Muscle layer of duodenum (tissue), 2 donors: ENCODE data around the gene C10orf105.

Experiments
- H3K27ac ChIP-seq: one replicate; pipeline ENCODE4 v1.7.0; 2013; ENCODE audit warnings: mild to moderate bottlenecking, low read length
- H3K27me3 ChIP-seq: one replicate; pipeline ENCODE4 v1.7.0; 2013; ENCODE audit warnings: low read depth, mild to moderate bottlenecking, control low read depth, low read length
- H3K36me3 ChIP-seq, 2 donors: one replicate each; pipeline ENCODE4 v1.7.0; 2013; ENCODE audit warnings: low read length in 2 of 2, control low read depth in 1 of 2, mild to moderate bottlenecking in 1 of 2; ENCODE audit not compliant: insufficient read depth in 2 of 2, control insufficient read depth in 1 of 2
- H3K4me1 ChIP-seq, 2 donors: one replicate each; pipeline ENCODE4 v1.7.0; 2013; ENCODE audit warnings: low read length in 2 of 2, mild to moderate bottlenecking in 2 of 2, control low read depth in 1 of 2, moderate library complexity in 1 of 2; ENCODE audit not compliant: insufficient read depth in 2 of 2, control insufficient read depth in 1 of 2
- H3K4me3 ChIP-seq, 2 donors: one replicate each; pipeline ENCODE4 v1.7.0; 2013; ENCODE audit warnings: low read length in 2 of 2, low read depth in 1 of 2, mild to moderate bottlenecking in 1 of 2
- H3K9me3 ChIP-seq, 2 donors: one replicate each; pipeline ENCODE4 v1.7.0; 2013; ENCODE audit warnings: low read length in 2 of 2, control low read depth in 1 of 2, mild to moderate bottlenecking in 1 of 2; ENCODE audit not compliant: control insufficient read depth in 1 of 2
- donor health status: healthy.

Gene C10orf105, protein sequence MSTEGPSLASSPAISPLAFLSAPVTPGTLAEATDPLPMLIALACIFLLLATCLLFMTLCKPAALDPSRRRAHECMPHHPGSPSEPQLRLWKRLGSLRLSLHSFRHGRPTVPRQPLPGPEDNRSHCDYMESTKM

DNA sequence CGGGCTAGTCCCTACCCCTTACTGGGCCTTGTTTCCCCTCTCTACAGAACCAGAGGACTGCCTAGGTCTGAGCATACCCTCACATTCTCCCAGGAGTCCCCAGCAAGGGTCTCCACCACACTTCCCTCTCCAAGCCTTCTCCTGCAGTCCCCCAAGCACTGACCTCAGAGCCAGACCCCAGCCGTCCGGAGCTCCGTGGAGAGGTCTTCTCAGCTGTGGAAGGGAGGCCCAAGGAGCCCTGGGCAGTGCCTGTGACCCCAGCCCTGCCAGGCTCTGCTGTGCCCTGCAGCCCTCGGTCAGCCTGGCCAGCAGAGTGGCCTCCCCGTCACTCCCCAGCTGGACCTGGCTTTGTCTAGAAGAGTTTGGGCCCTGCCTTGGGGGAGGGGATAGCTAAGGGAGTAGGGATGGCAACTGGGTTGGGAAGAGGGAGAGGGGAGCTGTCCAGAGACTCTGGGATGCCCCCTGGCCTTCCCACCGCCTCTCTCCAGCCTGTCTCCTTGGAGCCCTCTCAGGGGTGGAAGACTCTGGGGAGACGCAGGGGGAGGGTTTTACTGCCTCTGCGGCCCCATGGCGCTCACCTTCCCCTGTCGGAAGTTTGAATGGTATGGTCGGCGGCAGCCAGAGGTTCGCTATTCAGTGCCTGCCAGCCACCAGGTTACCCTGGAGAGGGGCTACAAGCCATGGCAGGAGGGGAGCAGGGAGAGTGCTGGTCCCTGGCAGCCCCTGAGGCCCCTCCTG, at the start of gene C10orf105:
TSS of gene C10orf105 (minus strand) at position 315 of the 738 bp plus-strand sequence. CDS start 3,441 bp downstream, outside the sequence.
- Histone ChIP-seq H3K27me3 (no peaks in the 10 kb centered on the region), H3K4me3 (no peak within 1 kb of the TSS), H3K36me3 (no peaks in the 10 kb centered on the region), H3K9me3 (no peaks in the 10 kb centered on the region), H3K4me1 (peaks cover 3 to 43% of the 10 kb centered on the region in 2 donors), H3K27ac (no peak within 1 kb of the TSS)

DNA sequence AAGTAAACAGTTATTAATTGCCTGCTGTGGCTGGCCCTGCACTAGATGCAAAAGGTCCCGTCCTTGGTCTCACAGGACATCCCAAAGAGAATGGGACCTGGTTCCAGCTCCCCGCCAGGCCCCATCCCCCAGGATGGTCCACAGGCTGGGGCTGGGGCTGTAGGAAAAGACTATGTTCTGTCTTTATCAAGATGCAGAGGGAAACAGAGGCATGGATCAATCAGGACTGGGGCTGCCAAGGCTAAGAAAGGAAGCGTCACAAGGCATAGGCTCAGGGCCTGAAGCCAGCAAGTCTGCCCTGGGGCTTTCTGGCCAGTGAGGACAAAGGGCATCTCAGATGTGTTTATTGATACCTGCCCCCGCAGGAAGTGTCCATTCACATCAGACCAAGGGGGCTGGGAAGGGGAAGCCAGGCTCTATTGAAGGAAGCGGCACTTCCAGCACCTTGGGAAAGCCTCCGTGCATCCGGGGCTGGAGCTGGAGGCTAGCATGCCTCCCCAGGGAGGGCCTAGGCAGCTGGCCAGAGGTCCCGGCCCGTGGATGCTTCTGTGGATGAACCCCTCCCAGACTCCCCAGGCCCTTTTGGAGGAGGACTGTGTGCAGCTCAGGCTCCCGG, 48.0 kb upstream of the C10orf105 start:
- peaks cover 0 to 3% of the 10 kb centered on the region in 2 donors for H3K36me3 ChIP-seq
- peak overlapping the region; percentile 95 for H3K27ac ChIP-seq
- no peaks in the 10 kb centered on the region for H3K9me3 ChIP-seq
- peaks cover 39 to 70% of the 10 kb centered on the region in 2 donors for H3K4me1 ChIP-seq
- H3K4me3 ChIP-seq: peak overlapping the region; percentile 1 to 19
- no peaks in the 10 kb centered on the region for H3K27me3 ChIP-seq

DNA sequence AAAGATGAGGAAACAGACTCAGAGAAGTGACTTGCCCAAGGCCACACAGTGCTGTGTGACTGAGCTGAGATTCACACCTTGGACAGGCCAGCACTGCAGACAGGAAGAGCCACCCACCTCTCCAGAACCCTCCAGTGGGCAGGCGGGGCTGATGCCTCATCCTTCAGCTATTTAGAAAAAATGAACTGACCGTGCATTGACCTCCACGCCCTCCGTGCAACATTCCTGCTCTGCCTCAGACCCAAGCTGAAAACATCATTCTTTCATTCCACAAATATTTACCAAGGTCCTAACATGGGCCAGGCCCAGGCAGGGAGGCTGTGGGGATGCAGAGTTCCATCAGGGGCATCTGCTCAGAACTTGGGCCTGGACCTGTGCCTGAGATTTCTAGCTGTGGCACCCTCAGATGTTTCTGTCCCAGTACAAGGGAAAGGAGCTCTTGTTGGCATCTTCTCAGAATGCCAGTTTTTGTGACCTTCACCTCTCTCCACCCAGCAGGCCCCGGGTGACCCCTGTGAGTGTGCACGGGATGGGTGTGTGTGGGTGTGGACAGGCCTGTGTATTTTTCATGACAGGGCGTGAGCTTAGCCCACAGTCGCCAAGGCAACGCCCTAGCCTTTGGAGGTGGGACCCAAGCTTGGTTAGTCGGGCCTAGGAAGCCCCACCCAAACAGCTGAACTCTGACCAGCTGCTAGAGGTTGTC, 47.3 kb upstream of the C10orf105 start:
- Histone ChIP-seq H3K36me3 (peaks cover 3 to 4% of the 10 kb centered on the region in 2 donors), H3K4me3 (peak overlapping the region; percentile 1 to 19), H3K27ac (peak overlapping the region; percentile 95), H3K27me3 (no peaks in the 10 kb centered on the region), H3K9me3 (no peaks in the 10 kb centered on the region), H3K4me1 (peaks cover 39 to 73% of the 10 kb centered on the region in 2 donors)

DNA sequence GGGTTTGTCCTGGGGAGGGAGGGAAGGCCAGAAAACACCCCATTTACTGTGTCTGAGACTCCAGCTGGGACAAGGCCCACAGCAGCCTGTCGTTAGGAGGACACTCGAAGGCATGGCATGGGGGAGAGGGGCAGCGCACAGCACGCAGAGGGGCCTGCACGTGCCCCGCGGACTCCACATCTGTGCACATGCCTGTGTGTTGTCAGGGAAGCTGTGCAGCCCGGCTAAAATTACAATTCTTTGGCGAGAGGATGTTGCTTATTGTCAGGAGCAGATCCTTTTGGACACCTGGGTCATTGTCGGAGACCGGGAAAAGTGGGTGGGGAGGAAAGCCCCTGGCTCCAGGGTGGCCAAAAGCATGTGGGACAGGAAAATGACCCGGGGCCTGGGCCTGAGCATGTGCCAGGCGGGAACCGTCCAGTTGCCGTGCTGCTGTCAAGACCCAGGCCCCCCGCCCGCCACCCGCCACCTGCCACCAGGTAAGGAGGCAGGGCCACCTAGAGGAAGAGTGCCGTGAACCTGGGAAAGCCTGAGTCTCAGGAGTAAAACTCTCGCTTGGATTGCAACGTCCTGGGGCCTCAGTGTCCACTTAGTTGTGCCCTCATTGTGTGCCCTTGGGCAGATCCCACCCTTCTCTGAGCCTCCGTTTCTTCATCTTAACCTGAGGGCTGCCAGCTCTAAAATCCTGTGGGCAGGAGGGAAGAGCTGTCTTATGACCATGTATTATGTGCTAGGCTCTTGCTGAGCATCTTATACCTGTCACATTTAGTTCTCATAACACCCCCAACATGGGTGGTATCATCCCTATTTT, 46.5 kb upstream of the C10orf105 start:
- Histone ChIP-seq H3K27me3 (no peaks in the 10 kb centered on the region), H3K36me3 (peaks cover 8 to 11% of the 10 kb centered on the region in 2 donors), H3K4me1 (peaks cover 33 to 66% of the 10 kb centered on the region in 2 donors), H3K27ac (peak overlapping the region; percentile 95), H3K9me3 (no peaks in the 10 kb centered on the region), H3K4me3 (no peak overlapping the region)

DNA sequence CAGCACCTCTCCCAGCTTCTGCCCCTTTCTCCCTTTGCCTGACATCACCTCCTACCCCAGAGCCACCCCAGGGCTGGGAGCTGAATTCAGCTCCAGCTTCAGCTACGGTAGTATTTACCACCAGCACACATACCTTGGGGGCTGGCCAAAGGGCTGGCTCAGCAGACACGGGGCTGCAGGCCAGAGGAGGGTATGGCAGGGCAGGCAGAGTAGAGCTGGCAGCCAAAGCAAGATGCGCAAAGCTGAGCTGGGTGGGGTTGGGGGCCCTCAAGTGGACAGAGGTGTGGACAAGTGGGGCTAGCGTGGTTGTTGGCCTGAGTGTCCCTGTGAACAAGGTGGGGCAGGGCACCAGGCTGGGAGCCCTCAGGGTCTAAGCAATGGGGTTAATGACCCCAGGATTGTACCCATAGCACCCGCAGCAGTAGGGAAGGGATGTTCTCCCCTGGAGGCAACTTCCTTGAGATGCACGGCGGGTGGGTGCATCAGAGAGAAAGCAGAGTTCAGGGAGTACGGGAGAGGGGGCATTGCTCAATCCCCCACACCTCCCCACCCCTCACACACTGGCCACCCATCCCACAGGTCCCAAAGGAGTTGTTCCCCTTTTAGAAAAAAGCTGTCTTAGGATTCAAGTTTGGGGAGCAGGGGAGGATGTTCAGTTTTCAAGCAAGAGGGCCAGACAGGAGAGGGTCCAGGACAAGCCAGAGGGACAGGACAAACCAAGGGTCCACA, 45.8 kb upstream of the C10orf105 start:
- Histone ChIP-seq H3K27me3 (no peaks in the 10 kb centered on the region), H3K4me1 (peaks cover 26 to 66% of the 10 kb centered on the region in 2 donors), H3K36me3 (peaks cover 9 to 17% of the 10 kb centered on the region in 2 donors), H3K27ac (peak overlapping the region; percentile 95), H3K4me3 (no peak overlapping the region), H3K9me3 (no peaks in the 10 kb centered on the region)

DNA sequence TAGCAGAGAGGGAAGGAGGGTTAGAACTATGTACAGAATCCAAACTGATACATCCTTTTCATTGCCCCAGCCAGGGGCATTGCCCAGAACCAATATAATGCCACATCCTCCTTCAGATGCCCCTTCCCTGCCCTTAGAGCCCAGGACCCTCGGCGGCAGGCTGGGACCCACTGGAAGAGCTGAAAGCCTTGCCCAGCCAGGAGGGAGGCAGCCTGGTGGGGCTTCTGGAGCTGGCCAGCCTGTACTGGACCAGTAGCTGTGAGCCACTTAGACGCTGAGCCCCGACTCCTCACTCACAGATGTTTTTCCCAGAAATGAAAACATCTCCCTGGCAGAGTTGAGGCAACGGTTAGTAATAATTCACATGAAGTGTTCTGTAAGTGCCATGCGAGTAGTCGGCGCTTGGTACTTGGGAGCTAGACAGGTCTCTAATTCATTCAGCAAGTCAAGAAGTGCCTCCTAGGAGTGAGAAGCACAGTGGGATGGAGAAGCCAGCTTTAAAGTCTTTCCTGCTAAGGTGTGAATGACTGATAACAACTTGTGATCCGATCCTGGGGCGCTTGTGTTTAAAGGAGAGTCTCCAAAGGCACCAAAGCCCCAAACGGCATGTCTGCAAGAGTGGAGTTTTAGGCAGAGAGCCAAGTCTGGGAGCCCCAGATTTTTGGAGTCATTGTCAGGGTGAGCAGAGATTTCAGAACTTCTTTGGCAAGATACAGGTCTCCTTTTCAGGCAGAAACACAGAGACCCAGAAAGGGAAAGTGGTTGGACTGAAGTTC, 44.0 kb upstream of the C10orf105 start:
- no peak overlapping the region for H3K4me3 ChIP-seq
- H3K4me1 ChIP-seq: peaks cover 15 to 59% of the 10 kb centered on the region in 2 donors
- no peaks in the 10 kb centered on the region for H3K9me3 ChIP-seq
- no peaks in the 10 kb centered on the region for H3K27me3 ChIP-seq
- no peak overlapping the region for H3K27ac ChIP-seq
- peaks cover 9 to 18% of the 10 kb centered on the region in 2 donors for H3K36me3 ChIP-seq

DNA sequence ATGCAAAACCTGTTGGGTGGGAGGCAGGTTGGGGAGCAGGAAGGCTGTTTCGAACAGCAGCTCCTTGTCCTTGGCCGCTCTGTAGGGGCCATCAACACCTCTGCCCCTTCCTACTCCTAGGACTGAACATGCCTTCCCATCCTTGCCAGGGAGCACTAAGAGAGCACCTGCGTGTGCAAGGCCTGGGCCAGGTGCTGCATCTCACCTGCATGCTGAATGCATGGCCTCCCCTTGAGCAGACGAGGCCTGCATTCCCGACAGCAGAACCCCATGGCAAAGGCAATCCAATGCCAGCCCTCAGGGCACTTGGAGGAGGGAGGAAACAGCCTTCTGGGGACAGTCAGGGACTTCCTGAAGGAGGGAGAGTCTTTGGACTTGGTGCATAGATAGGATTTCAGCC, 42.7 kb upstream of the C10orf105 start:
- no peak overlapping the region for H3K27ac ChIP-seq
- H3K36me3 ChIP-seq: peaks cover 9 to 18% of the 10 kb centered on the region in 2 donors
- H3K9me3 ChIP-seq: no peaks in the 10 kb centered on the region
- H3K4me1 ChIP-seq: peaks cover 7 to 52% of the 10 kb centered on the region in 2 donors
- H3K27me3 ChIP-seq: no peaks in the 10 kb centered on the region
- H3K4me3 ChIP-seq: no peak overlapping the region

DNA sequence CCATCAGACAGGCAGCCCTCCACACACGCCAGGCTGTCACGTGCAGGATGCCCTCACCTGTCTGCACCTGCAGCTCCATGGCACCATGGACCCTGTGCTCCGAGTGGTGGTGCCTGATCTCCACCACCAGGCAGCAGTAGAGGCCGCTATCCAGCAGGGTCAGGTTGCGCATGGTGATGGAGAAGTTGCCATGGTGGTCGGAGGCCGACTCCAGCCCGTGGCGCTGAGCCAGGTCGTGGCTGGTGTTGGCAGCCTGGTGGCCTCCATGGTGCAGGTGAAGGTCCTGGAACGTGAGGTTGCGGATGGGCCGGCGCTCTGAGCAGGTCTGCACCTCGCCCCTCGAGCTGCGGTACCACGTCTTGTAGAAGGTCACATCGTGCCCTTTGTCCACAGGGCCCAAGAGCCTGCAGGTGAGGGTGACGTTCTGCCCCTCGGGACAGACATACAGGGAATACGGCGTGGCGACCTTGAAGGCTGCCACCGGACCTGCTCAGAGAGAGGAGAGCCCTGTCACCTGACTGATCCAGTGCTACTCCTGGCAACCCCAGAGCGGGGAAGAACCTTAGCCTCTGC, 42.0 kb upstream of the C10orf105 start:
- H3K36me3 ChIP-seq: peaks cover 9 to 18% of the 10 kb centered on the region in 2 donors
- no peaks in the 10 kb centered on the region for H3K27me3 ChIP-seq
- no peak overlapping the region for H3K27ac ChIP-seq
- no peak overlapping the region for H3K4me3 ChIP-seq
- peaks cover 6 to 48% of the 10 kb centered on the region in 2 donors for H3K4me1 ChIP-seq
- no peaks in the 10 kb centered on the region for H3K9me3 ChIP-seq

DNA sequence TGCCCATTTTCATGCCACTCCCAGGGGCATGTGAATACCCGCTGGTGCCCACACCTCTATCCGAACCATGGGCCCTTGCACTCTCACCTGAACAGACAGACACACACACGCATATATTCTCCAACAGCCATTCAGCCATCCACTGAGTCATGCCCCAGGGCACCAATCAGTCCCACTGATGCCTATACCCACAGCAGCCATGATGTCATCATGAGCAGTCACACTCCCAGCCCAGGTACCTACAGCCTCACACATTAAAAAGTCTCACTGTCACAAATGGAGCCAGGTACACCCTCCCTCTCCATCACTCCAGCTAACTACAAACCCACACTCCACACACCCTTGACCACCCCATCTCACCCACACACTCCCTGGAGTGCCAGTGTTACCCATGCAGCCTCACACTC, 41.5 kb upstream of the C10orf105 start:
- no peaks in the 10 kb centered on the region for H3K27me3 ChIP-seq
- peaks cover 6 to 48% of the 10 kb centered on the region in 2 donors for H3K4me1 ChIP-seq
- no peak overlapping the region for H3K4me3 ChIP-seq
- H3K9me3 ChIP-seq: no peaks in the 10 kb centered on the region
- H3K36me3 ChIP-seq: peaks cover 14 to 18% of the 10 kb centered on the region in 2 donors
- no peak overlapping the region for H3K27ac ChIP-seq
